AG04450 (cell line): ENCODE measurements around the gene PVALB. TPM values are rescaled to one million over a fixed set of nuclear protein-coding genes. Genes with fewer than 3 reads are reported as not detected.

Source experiments
- CTCF ChIA-PET: fragments of 300-600, 350-600 bp; formaldehyde crosslinking; extraction: SDS; loops from one replicate; lab custom pipeline; 2022; ENCODE audit warnings: antibody characterized with exemption, inconsistent platforms; lab: Charles Lee
- POLR2A ChIA-PET: fragments of 350-600 bp; formaldehyde crosslinking; extraction: SDS; loops from one replicate; lab custom pipeline; 2021; ENCODE audit warnings: antibody characterized with exemption, inconsistent platforms; lab: Yijun Ruan, JAX
- DNase-seq: peaks from one replicate; pipeline ENCODE4 v3.0.0-alpha.2; 2011; ENCODE audit warnings: low read depth, low spot score
- H3K27ac ChIP-seq: one replicate; pipeline ENCODE4 v1.5.1; 2012; ENCODE audit warnings: low read depth, low read length, control low read depth
- H3K27me3 ChIP-seq: one replicate; pipeline ENCODE4 v1.6.0; 2012; ENCODE audit warnings: low read length; ENCODE audit not compliant: control insufficient read depth, insufficient read depth
- H3K4me3 ChIP-seq: 2 replicates; pipeline ENCODE4 v1.5.1; 2011; ENCODE audit warnings: mild to moderate bottlenecking, low read depth, low read length, control low read depth
- H3K9me3 ChIP-seq: 2 replicates; pipeline ENCODE4 v1.5.1; 2012; ENCODE audit warnings: low read length; ENCODE audit not compliant: control insufficient read depth, insufficient read depth
- CTCF ChIP-seq: IDR thresholded peaks from 2 replicates; pipeline ENCODE4 v1.5.1; 2011; ENCODE audit warnings: low read depth, low read length, control low read depth, inconsistent platforms
- polyA plus RNA-seq: library from polyadenylated mRNA; depleted of rRNA; stranded (reverse); fragments of >200 nt; gene quantifications from 2 replicates; pipeline ENCODE4 v1.2.3, GENCODE V29; 2011

PVALB gene
- polyA plus RNA-seq, 1 experiment, result not detected

- ChIA-PET CTCF (interaction anchor here (0.7 to 5.5 kb wide), 43 partner anchors 8 to 318 kb away, joined by 3 to 140 read pairs (median 7); partner anchors contain the start of genes IFT27 and TST), POLR2A (interaction anchor here (0.5 kb wide), 1 partner anchor 53 kb away, joined by 7 read pairs; no protein-coding TSS in a partner anchor)
- no peak for DNase-seq
- Histone ChIP-seq H3K4me3 (no peak overlapping the region), H3K9me3 (peaks cover 6% of the 10 kb centered on the region), H3K27me3 (peaks cover 15% of the 10 kb centered on the region), H3K27ac (no peak overlapping the region)
- TF ChIP-seq CTCF, result no peak
These were observed 38.6 kb upstream of the PVALB start for GRCh38 chr22:36855478-36855877.

- ChIA-PET CTCF (interaction anchor here (0.9 to 2.1 kb wide), 5 partner anchors 67 to 309 kb away, joined by 3 to 11 read pairs (median 5); no protein-coding TSS in a partner anchor), POLR2A (no interaction called here)
- Histone ChIP-seq H3K4me3 (no peak overlapping the region), H3K27me3 (peaks cover 18% of the 10 kb centered on the region), H3K9me3 (peaks cover 6% of the 10 kb centered on the region), H3K27ac (no peak overlapping the region)
- DNase-seq, result no peak
- TF ChIP-seq CTCF, result peak; percentile 59
These were observed 36.7 kb upstream of the PVALB start for GRCh38 chr22:36853407-36854099.

- DNase-seq, result no peak
- Histone ChIP-seq H3K9me3 (peaks cover 6% of the 10 kb centered on the region), H3K27me3 (peaks cover 12% of the 10 kb centered on the region), H3K27ac (no peak overlapping the region), H3K4me3 (no peak overlapping the region)
- ChIA-PET POLR2A (no interaction called here), CTCF (interaction anchor here (0.8 to 2.1 kb wide), 6 partner anchors 66 to 308 kb away, joined by 3 to 11 read pairs (median 4); no protein-coding TSS in a partner anchor)
- no peak for TF ChIP-seq CTCF
These were observed 35.5 kb upstream of the PVALB start for GRCh38 chr22:36852056-36852973.

GRCh38 chr22:36850682-36851081 lies 33.8 kb upstream of the PVALB start:
- no peak for DNase-seq
- ChIA-PET CTCF (no interaction called here), POLR2A (no interaction called here)
- Histone ChIP-seq H3K9me3 (peaks cover 6% of the 10 kb centered on the region), H3K4me3 (no peak overlapping the region), H3K27me3 (peaks cover 7% of the 10 kb centered on the region), H3K27ac (no peak overlapping the region)
- no peak for TF ChIP-seq CTCF
